Spinal cord (tissue), 10 donors: ENCODE data around the gene MRPS27. TPM values are rescaled to one million over a fixed set of nuclear protein-coding genes. Genes with fewer than 3 reads are reported as not detected.

Source experiments
- DNase-seq, 6 donors: peaks; one replicate each; pipeline versions ENCODE4 v3.0.0 to v3.0.0-alpha.2; 2013 to 2015; ENCODE audit warnings: low spot score in 6 of 6, low read depth in 4 of 6
- H3K27ac ChIP-seq: one replicate; pipeline ENCODE4 v1.5.1; 2013; ENCODE audit warnings: low read depth, low read length, control low read depth
- H3K27me3 ChIP-seq: one replicate; pipeline ENCODE4 v1.6.1; 2013; ENCODE audit warnings: low read length; ENCODE audit not compliant: control insufficient read depth, insufficient read depth
- H3K36me3 ChIP-seq: one replicate; pipeline ENCODE4 v1.6.1; 2013; ENCODE audit warnings: low read length; ENCODE audit not compliant: control insufficient read depth, insufficient read depth
- H3K4me1 ChIP-seq: one replicate; pipeline ENCODE4 v1.6.1; 2013; ENCODE audit warnings: low read length; ENCODE audit not compliant: control insufficient read depth, insufficient read depth
- H3K4me3 ChIP-seq: one replicate; pipeline ENCODE4 v1.5.1; 2013; ENCODE audit warnings: low read depth, low read length, control low read depth
- H3K9me3 ChIP-seq: one replicate; pipeline ENCODE4 v1.6.1; 2013; ENCODE audit warnings: low read length; ENCODE audit not compliant: control insufficient read depth, insufficient read depth
- WGBS: methylation state at CpG from one replicate; pipeline ENCODE4 v1.1.5; 2013; ENCODE audit warnings: missing lambda C conversion rate; ENCODE audit not compliant: insufficient coverage; 5-methylcytosine and 5-hydroxymethylcytosine counted together
- polyA plus RNA-seq, 2 donors: library from polyadenylated mRNA; unstranded; fragments of 120-200 nt; gene quantifications; one replicate each; pipeline ENCODE4 v1.2.1, GENCODE V29; 2013; ENCODE audit not compliant: insufficient read length in 2 of 2
- total RNA-seq, 2 donors: library from RNA; depleted of rRNA in 1 of 2; stranded (reverse); fragments of 120-200 nt in 1 of 2; fragments of >200 nt in 1 of 2; gene quantifications; one replicate each; pipeline versions ENCODE4 v1.2.3 to v1.2.4, GENCODE V29; 2013 to 2014
- donor health status: healthy.

Gene MRPS27
- total and polyA plus RNA-seq, 4 donors, result 49.4 to 58.8 (median 51.8) TPM

- H3K36me3 ChIP-seq, result no peaks in the 10 kb centered on the region
- no peaks in the 10 kb centered on the region for H3K27me3 ChIP-seq
- no peaks in the 10 kb centered on the region for H3K4me1 ChIP-seq
- whole genome bisulfite sequencing, result no CpG with 5 or more reads among the region's 3 CpGs
- no peak overlapping the region for H3K27ac ChIP-seq
- H3K4me3 ChIP-seq, result no peak overlapping the region
- peak in 1 of 6 donors; percentile 41 for DNase-seq
- peaks cover 4% of the 10 kb centered on the region for H3K9me3 ChIP-seq
Measured at GRCh38 chr5:72271702-72272101, 48.3 kb downstream of the MRPS27 start.

- H3K9me3 ChIP-seq, result no peaks in the 10 kb centered on the region
Measured at GRCh38 chr5:72270037-72270436, 50.0 kb downstream of the MRPS27 start.

DNA sequence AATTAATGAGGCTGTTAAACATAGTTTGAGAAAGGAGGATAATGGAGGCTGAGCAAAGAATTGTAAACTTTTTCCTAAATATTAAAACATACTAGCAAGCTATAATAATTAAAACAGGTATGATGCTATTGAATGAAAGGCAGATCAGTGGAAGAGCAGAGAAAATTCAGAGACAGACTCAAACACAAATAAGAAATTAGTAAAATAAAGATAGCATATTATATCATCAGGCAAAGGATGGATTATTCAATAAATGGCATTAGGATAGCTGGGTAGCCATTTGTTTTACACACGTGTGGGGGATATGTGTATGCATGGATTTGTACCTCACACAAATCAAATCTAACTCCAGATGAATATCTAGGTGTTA lies 50.6 kb downstream of the MRPS27 start:
- no peak overlapping the region for H3K4me3 ChIP-seq
- no peaks in the 10 kb centered on the region for H3K36me3 ChIP-seq
- H3K9me3 ChIP-seq, result no peaks in the 10 kb centered on the region
- WGBS, result no CpG with 5 or more reads among the region's 1 CpG
- no peaks in the 10 kb centered on the region for H3K27me3 ChIP-seq
- no peaks in the 10 kb centered on the region for H3K4me1 ChIP-seq
- no peak for DNase-seq
- no peak overlapping the region for H3K27ac ChIP-seq

More at GRCh38 chr5:72270037-72270436, 50.0 kb downstream of the MRPS27 start:
- no peaks in the 10 kb centered on the region for H3K4me1 ChIP-seq
- WGBS, result 100% methylated on average over 1 of the region's 4 CpGs
- no peak overlapping the region for H3K27ac ChIP-seq
- no peaks in the 10 kb centered on the region for H3K27me3 ChIP-seq
- no peaks in the 10 kb centered on the region for H3K36me3 ChIP-seq
- no peak overlapping the region for H3K4me3 ChIP-seq
- no peak for DNase-seq

DNA sequence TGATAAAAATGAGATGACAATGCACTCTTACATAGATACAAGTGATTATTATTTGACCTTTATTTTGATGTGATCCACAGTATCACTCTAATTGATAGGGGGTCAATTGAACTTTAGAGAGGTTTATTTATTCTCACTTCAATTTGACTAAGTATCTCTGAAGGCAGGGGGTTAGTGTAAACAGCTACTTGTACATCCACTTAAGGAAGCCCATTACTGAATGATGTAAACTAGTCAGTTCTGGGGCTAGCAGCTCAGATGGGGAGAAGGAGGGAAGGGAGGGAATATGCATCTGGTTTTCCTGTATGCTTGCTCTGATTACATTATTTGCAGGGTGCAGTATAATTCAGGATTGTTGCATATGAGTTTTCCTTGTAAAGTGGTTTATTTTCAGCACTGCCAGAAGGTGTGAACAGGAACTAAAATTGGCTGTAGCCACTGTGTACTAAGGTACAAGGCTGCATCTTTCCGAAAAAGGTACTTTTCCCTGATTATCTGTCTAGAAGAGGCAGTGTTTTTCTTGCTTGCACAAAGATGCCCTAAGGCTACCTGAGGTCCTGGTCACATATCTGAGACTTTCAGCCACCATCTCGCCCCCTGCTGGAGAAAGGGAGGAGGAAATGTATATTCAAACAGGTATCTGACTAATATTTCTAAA lies 51.2 kb downstream of the MRPS27 start:
- Histone ChIP-seq H3K4me3 (no peak overlapping the region), H3K4me1 (no peaks in the 10 kb centered on the region), H3K36me3 (no peaks in the 10 kb centered on the region), H3K27me3 (no peaks in the 10 kb centered on the region), H3K9me3 (no peaks in the 10 kb centered on the region), H3K27ac (no peak overlapping the region)
- DNase-seq, result peak in 1 of 6 donors; percentile 34
- no CpG with 5 or more reads among the region's 2 CpGs for WGBS

- H3K27me3 ChIP-seq, result no peaks in the 10 kb centered on the region
- H3K36me3 ChIP-seq, result no peaks in the 10 kb centered on the region
- 83% methylated on average over 1 of the region's 2 CpGs for WGBS
- no peak overlapping the region for H3K27ac ChIP-seq
- no peaks in the 10 kb centered on the region for H3K4me1 ChIP-seq
- DNase-seq, result no peak
- no peaks in the 10 kb centered on the region for H3K9me3 ChIP-seq
- H3K4me3 ChIP-seq, result no peak overlapping the region
Measured at GRCh38 chr5:72268260-72268659, 51.8 kb downstream of the MRPS27 start.

DNA sequence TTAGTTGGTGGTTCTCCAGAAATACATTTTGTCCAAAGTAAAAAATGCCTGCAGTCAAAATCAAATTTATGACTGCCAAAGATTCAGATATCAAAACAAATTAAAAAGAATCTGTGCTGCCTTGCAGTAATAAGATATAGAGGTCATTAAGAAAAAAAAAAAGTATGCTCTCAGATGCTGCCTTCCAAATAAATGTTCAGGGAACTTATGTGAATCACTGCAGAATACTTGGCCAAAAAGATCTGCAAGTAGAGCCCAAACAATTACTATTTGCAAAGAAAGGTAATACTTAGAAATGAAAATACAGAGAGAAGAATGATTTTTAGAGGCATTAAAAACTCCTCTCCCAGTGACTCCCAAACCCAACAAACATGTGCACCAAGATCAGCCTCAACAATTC lies 52.4 kb downstream of the MRPS27 start:
- no peak overlapping the region for H3K27ac ChIP-seq
- no peaks in the 10 kb centered on the region for H3K4me1 ChIP-seq
- DNase-seq, result no peak

DNA sequence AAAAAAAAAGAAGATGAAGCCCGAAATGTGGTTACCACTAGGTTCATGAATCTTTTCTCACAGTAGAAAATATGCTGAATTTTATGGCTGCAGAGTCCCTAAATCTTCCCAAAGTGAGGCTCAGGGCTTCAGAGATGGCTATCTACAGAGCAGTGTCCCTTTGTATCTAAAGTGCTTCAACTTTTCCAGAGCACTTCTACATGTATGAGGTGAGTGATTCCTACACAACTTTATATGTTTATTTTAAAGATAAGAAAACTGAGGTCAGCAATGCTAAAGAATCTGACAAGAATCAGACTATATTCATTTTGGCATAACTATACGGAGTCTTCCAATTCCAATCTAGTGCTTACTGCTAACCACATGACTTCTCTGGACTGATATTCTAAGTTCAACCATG lies 53.2 kb downstream of the MRPS27 start:
- Histone ChIP-seq H3K9me3 (no peaks in the 10 kb centered on the region), H3K27me3 (no peaks in the 10 kb centered on the region), H3K4me3 (no peak overlapping the region), H3K4me1 (no peaks in the 10 kb centered on the region), H3K27ac (no peak overlapping the region), H3K36me3 (no peaks in the 10 kb centered on the region)
- DNase-seq, result no peak
- WGBS, result 100% methylated on average over 1 of the region's 2 CpGs

More for the DNA sequence above, 52.4 kb downstream of the MRPS27 start:
- Histone ChIP-seq H3K4me3 (no peak overlapping the region), H3K27me3 (no peaks in the 10 kb centered on the region), H3K36me3 (no peaks in the 10 kb centered on the region), H3K9me3 (no peaks in the 10 kb centered on the region)

DNA sequence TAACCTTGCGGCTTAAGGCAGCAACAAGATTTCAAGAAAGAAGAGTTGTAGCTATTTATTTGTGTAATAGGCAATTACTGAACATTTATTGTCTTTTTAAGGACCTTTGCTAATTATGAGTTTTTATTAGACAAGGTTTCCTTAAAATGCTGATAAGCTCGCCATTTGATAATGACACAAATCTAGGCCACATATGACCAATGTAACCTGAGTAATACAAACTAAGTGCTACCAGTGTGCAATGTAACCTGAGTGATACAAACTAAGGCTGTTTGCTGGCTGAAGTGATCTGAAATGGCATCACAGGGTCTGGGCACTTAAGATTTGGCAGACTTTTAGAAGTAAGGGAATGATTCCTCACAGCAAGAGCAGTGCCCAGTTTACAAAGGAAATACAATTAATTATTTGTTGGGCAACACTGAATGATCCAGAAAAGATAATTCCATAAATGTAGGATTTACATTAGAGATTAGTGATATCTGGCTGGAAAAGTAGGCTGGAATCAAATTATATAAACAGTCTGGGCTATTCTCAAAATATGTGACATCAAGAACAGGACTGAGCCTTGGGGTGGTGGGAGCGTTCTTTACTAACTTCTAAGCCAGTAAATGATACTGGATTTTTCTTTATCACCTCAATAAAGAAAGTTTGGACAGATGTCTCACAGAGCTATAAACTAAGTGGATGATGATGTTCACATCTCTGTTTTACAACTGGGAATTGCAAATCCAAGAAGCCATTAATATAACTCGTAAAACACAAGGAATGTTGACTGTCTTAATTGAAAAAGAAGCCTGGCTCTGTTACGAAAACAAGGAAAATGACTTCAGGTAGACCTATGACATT lies 54.8 kb downstream of the MRPS27 start:
- Histone ChIP-seq H3K27me3 (no peaks in the 10 kb centered on the region), H3K9me3 (no peaks in the 10 kb centered on the region), H3K36me3 (no peaks in the 10 kb centered on the region), H3K27ac (no peak overlapping the region), H3K4me3 (no peak overlapping the region), H3K4me1 (no peaks in the 10 kb centered on the region)
- WGBS, result 100% methylated on average over 1 of the region's 5 CpGs
- DNase-seq, result no peak

DNA sequence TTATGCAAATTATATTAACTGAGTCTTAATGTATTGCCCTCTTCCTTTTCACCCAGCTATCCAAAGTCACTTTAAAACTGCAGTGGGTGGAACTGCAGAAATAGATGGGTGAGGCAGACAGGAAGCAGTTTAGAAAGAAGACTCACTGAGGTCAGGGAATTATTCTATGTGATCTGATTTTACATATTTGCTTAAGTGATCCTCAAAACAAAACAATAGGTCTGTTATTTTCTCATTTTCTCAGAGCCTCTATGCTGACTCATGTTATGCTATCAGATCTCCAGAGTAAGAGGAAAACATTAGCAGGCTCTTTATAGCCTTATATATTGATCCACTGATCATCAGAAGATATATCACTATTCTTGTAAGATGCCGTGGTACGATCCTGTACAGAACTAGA lies 63.5 kb downstream of the MRPS27 start:
- Histone ChIP-seq H3K27ac (no peak overlapping the region), H3K9me3 (no peaks in the 10 kb centered on the region), H3K36me3 (no peaks in the 10 kb centered on the region), H3K27me3 (no peaks in the 10 kb centered on the region), H3K4me3 (no peak overlapping the region), H3K4me1 (no peaks in the 10 kb centered on the region)
- WGBS, result no CpG with 5 or more reads among the region's 2 CpGs
- no peak for DNase-seq

GRCh38 chr5:72255670-72256069 lies 64.4 kb downstream of the MRPS27 start:
- DNase-seq, result no peak
- Histone ChIP-seq H3K27ac (no peak overlapping the region), H3K4me3 (no peak overlapping the region), H3K4me1 (no peaks in the 10 kb centered on the region), H3K27me3 (no peaks in the 10 kb centered on the region), H3K9me3 (no peaks in the 10 kb centered on the region), H3K36me3 (no peaks in the 10 kb centered on the region)
- WGBS, result no CpG with 5 or more reads among the region's 2 CpGs
